DLD1 (cell line): Measurements from ENCODE around the gene DNA2.

Source experiments
- in situ Hi-C: cut with HindIII; loops from 2 replicates; pipeline ENCODE4 v1.10.0; 2017; ENCODE audit warnings: low sequenced_read_pairs

DNA2 gene

GRCh38 chr10:68364101-68364886, 107.5 kb downstream of the DNA2 start:
- in situ Hi-C loops, result no loop called here
